Astrocyte (in vitro differentiated cells and primary cell): ENCODE results near the gene RANBP6. TPM values are rescaled to one million over a fixed set of nuclear protein-coding genes. Genes with fewer than 3 reads are reported as not detected.
A peak's percentile ranks its signal among the peaks of the same experiment; 100 is the strongest.

ENCODE experiments used
- DNase-seq: peaks from one replicate; pipeline ENCODE4 v3.0.0-alpha.2; 2010; ENCODE audit warnings: low read depth
- FAIRE-seq: peaks from 2 replicates; lab custom pipeline; 2011; peaks lifted over from hg19 to GRCh38; lab: Jason Lieb, UNC
- H2AFZ ChIP-seq: 2 replicates; pipeline ENCODE4 v1.6.0; 2012; ENCODE audit warnings: low read depth, low read length, inconsistent platforms
- H3K27ac ChIP-seq: 2 replicates; pipeline ENCODE4 v1.5.1; 2011; ENCODE audit warnings: low read depth, low read length, inconsistent platforms
- H3K27me3 ChIP-seq: 2 replicates; pipeline ENCODE4 v1.6.0; 2011; ENCODE audit warnings: low read length, inconsistent platforms; ENCODE audit not compliant: insufficient read depth
- H3K36me3 ChIP-seq: 2 replicates; pipeline ENCODE4 v1.5.1; 2011; ENCODE audit warnings: low read length, inconsistent platforms; ENCODE audit not compliant: insufficient read depth
- H3K4me1 ChIP-seq: 2 replicates; pipeline ENCODE4 v1.5.1; 2011; ENCODE audit warnings: low read length, inconsistent platforms; ENCODE audit not compliant: insufficient read depth
- H3K4me2 ChIP-seq: 2 replicates; pipeline ENCODE4 v1.6.0; 2012; ENCODE audit warnings: low read length, inconsistent platforms
- H3K4me3 ChIP-seq: 2 replicates; pipeline ENCODE4 v1.5.1; 2011; ENCODE audit warnings: low read depth, mild to moderate bottlenecking, low read length, inconsistent platforms; ENCODE audit not compliant: insufficient read depth
- H3K79me2 ChIP-seq: 2 replicates; pipeline ENCODE4 v1.6.0; 2012; ENCODE audit warnings: mild to moderate bottlenecking, low read length, inconsistent platforms; ENCODE audit not compliant: insufficient read depth
- H3K9ac ChIP-seq: 2 replicates; pipeline ENCODE4 v1.6.0; 2012; ENCODE audit warnings: mild to moderate bottlenecking, low read length, inconsistent platforms
- H3K9me3 ChIP-seq: 2 replicates; pipeline ENCODE4 v1.5.1; 2012; ENCODE audit warnings: low read depth, mild to moderate bottlenecking, low read length, inconsistent platforms; ENCODE audit not compliant: insufficient read depth
- H4K20me1 ChIP-seq: 2 replicates; pipeline ENCODE4 v1.6.0; 2012; ENCODE audit warnings: low read length, inconsistent platforms; ENCODE audit not compliant: insufficient read depth
- H3K27ac Mint-ChIP-seq: one replicate; pipeline ENCODE4 v1.8.0; 2021; ENCODE audit warnings: mild to moderate bottlenecking, mixed read lengths; ENCODE audit not compliant: unreplicated experiment
- H3K27me3 Mint-ChIP-seq: one replicate; pipeline ENCODE4 v1.8.0; 2021; ENCODE audit warnings: low read depth, mixed read lengths; ENCODE audit not compliant: unreplicated experiment
- H3K36me3 Mint-ChIP-seq: one replicate; pipeline ENCODE4 v1.8.0; 2021; ENCODE audit warnings: low read depth, mixed read lengths; ENCODE audit not compliant: unreplicated experiment
- H3K4me1 Mint-ChIP-seq: one replicate; pipeline ENCODE4 v1.8.0; 2021; ENCODE audit warnings: low read depth, mixed read lengths; ENCODE audit not compliant: unreplicated experiment
- H3K4me3 Mint-ChIP-seq: one replicate; pipeline ENCODE4 v1.8.0; 2021; ENCODE audit warnings: mild to moderate bottlenecking, moderate library complexity, mixed read lengths; ENCODE audit not compliant: unreplicated experiment
- H3K9me3 Mint-ChIP-seq: one replicate; pipeline ENCODE4 v1.8.0; 2021; ENCODE audit warnings: mild to moderate bottlenecking, mixed read lengths; ENCODE audit not compliant: unreplicated experiment
- EZH2 ChIP-seq: IDR thresholded peaks from 2 replicates; pipeline ENCODE4 v1.6.1; 2012; ENCODE audit warnings: mild to moderate bottlenecking, low read length, inconsistent platforms; ENCODE audit not compliant: insufficient read depth
- total RNA-seq: library from RNA; stranded (reverse); gene quantifications from 2 replicates; pipeline ENCODE4 v1.2.1, GENCODE V29; 2021
- TF ChIP-seq, protein P1 (sequence below): IDR thresholded peaks from 2 replicates; pipeline ENCODE4 v1.5.1; 2011; ENCODE audit warnings: low read depth, mild to moderate bottlenecking, inconsistent platforms, low read length, moderate library complexity; ENCODE audit not compliant: insufficient read depth

RANBP6 gene
- total RNA-seq, 1 donor from 2014 or later: 29.5 TPM

DNA sequence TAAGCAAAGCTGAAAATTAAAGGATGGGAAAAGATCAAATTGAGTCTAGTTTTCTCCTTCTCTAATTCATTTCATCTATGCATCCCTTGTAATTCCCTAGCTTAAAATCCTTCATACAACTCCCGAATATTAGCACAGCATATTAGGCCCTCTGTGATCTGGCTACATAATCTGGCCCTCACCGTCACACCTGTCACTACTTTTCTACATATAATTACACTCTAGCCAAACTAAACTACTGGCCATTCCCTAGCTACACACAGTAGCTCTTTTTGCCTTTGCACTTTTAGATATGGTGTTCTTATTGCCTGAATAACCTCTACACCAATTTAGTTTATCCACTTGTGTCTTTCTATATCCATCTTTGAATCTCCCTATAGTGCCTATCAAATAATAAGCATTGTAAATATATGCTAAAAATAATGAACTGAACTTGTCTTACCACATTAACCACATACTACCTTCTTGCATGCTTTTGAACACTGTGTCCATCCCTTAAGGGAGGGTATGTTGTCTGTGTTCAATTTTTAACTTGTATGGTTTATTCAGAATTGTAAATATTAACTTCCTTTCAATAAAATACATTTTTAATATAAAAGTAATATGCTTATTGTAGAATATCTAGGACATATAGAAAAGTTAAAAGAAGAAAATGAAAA lies 15.9 kb downstream of the RANBP6 start:
- H3K4me1 ChIP-seq: no peaks in the 10 kb centered on the region
- H2AFZ ChIP-seq: no peak overlapping the region
- H3K4me2 ChIP-seq: no peak overlapping the region
- no peaks in the 10 kb centered on the region for H3K9me3 ChIP-seq
- H3K27me3 ChIP-seq: no peaks in the 10 kb centered on the region
- no peak overlapping the region for H3K4me3 ChIP-seq
- peaks cover 53% of the 10 kb centered on the region for H4K20me1 ChIP-seq
- H3K9me3 Mint-ChIP-seq: no peaks in the 10 kb centered on the region
- H3K79me2 ChIP-seq: peaks cover 87% of the 10 kb centered on the region
- no peaks in the 10 kb centered on the region for H3K27me3 Mint-ChIP-seq
- no peak overlapping the region for H3K27ac Mint-ChIP-seq
- no peak for DNase-seq
- TF ChIP-seq, protein P1, sequence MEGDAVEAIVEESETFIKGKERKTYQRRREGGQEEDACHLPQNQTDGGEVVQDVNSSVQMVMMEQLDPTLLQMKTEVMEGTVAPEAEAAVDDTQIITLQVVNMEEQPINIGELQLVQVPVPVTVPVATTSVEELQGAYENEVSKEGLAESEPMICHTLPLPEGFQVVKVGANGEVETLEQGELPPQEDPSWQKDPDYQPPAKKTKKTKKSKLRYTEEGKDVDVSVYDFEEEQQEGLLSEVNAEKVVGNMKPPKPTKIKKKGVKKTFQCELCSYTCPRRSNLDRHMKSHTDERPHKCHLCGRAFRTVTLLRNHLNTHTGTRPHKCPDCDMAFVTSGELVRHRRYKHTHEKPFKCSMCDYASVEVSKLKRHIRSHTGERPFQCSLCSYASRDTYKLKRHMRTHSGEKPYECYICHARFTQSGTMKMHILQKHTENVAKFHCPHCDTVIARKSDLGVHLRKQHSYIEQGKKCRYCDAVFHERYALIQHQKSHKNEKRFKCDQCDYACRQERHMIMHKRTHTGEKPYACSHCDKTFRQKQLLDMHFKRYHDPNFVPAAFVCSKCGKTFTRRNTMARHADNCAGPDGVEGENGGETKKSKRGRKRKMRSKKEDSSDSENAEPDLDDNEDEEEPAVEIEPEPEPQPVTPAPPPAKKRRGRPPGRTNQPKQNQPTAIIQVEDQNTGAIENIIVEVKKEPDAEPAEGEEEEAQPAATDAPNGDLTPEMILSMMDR: no peak
- H3K36me3 Mint-ChIP-seq: no peaks in the 10 kb centered on the region
- H3K9ac ChIP-seq: no peak overlapping the region
- no peak overlapping the region for H3K4me3 Mint-ChIP-seq
- H3K27ac ChIP-seq: no peak overlapping the region
- no peaks in the 10 kb centered on the region for H3K36me3 ChIP-seq
- no peak for FAIRE-seq
- peaks cover 4% of the 10 kb centered on the region for H3K4me1 Mint-ChIP-seq

DNA sequence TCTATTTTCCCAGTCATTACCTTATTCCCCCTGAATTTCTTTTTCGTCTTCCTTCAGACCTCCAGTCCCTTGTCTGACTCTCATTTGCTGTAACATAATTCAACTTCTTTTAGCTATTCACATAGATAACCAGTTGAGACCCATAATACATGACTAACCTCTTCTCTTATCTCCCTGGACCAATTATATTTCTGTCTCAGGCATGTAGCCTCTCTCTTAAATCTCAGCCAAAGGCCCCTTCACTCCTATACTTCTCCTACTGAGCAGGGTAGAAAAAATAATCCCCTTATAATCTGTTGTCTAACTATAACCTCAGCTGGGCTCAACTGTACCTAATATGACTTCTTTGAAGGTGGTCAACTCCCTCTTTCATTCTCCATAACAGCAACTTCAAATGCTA lies 20.9 kb downstream of the RANBP6 start:
- Mint-ChIP-seq H3K4me3 (no peak overlapping the region), H3K9me3 (no peaks in the 10 kb centered on the region), H3K27me3 (no peaks in the 10 kb centered on the region), H3K4me1 (no peaks in the 10 kb centered on the region), H3K36me3 (peaks cover 4% of the 10 kb centered on the region), H3K27ac (no peak overlapping the region)
- peaks cover 38% of the 10 kb centered on the region for H4K20me1 ChIP-seq
- no peak overlapping the region for H3K4me2 ChIP-seq
- TF ChIP-seq EZH2: no peak
- TF ChIP-seq, protein P1: no peak
- FAIRE-seq (peak; percentile 34), DNase-seq (no peak)
- no peaks in the 10 kb centered on the region for H3K4me1 ChIP-seq
- no peaks in the 10 kb centered on the region for H3K27me3 ChIP-seq
- no peaks in the 10 kb centered on the region for H3K9me3 ChIP-seq
- H3K36me3 ChIP-seq: no peaks in the 10 kb centered on the region
- no peak overlapping the region for H3K4me3 ChIP-seq
- no peak overlapping the region for H3K9ac ChIP-seq
- H3K27ac ChIP-seq: no peak overlapping the region
- H3K79me2 ChIP-seq: peaks cover 82% of the 10 kb centered on the region
- H2AFZ ChIP-seq: no peak overlapping the region

DNA sequence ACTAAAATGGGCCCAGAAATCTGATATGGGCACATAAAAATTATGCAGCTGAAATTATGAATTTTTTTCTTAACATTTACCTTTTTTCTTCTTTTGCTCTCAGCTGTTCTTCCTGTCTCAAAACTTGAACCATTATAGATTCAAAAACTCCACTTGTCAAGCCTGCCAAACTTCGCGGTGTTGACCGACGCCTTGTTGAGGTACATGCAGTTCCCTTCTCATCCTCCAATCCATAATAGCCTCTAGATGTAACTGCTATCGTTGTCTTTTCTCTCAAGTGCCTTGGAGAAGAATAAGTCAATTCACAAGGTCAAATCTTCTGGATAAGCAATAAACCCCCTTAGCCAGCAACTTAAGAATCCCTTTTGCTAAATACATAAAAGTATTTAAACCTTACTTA lies 27.2 kb downstream of the RANBP6 start:
- TF ChIP-seq EZH2: no peak
- TF ChIP-seq, protein P1: no peak
- FAIRE-seq (no peak), DNase-seq (no peak)
- Mint-ChIP-seq H3K4me1 (no peaks in the 10 kb centered on the region), H3K36me3 (peaks cover 2% of the 10 kb centered on the region), H3K27ac (no peak overlapping the region), H3K27me3 (no peaks in the 10 kb centered on the region), H3K9me3 (no peaks in the 10 kb centered on the region), H3K4me3 (no peak overlapping the region)
- no peaks in the 10 kb centered on the region for H3K27me3 ChIP-seq
- no peak overlapping the region for H3K4me2 ChIP-seq
- no peaks in the 10 kb centered on the region for H3K9me3 ChIP-seq
- peaks cover 6% of the 10 kb centered on the region for H3K36me3 ChIP-seq
- no peak overlapping the region for H3K9ac ChIP-seq
- no peak overlapping the region for H3K27ac ChIP-seq
- no peak overlapping the region for H2AFZ ChIP-seq
- H4K20me1 ChIP-seq: peaks cover 5% of the 10 kb centered on the region
- H3K79me2 ChIP-seq: peaks cover 27% of the 10 kb centered on the region
- no peaks in the 10 kb centered on the region for H3K4me1 ChIP-seq
- H3K4me3 ChIP-seq: no peak overlapping the region
